PFSK-1 (cell line): ENCODE results near the gene FGF11.

Experiments used
- FOXP2 ChIP-seq: optimal IDR thresholded peaks from 2 replicates; pipeline ENCODE3; 2011; ENCODE audit warnings: borderline replicate concordance, control low read depth, inconsistent platforms; ENCODE audit not compliant: insufficient read depth; ENCODE audit errors: extremely low read length, extremely low read depth
- POLR2AphosphoS5 ChIP-seq: IDR thresholded peaks from 2 replicates; pipeline ENCODE4 v1.6.1; 2012; ENCODE audit warnings: low read depth, mild to moderate bottlenecking, control low read depth, low read length, moderate library complexity
- REST ChIP-seq, 2 experiments: IDR thresholded peaks; 2 replicates each; pipeline versions ENCODE4 v1.6.1 to v1.8.0; 2011 to 2012; ENCODE audit warnings: low read depth in 2 of 2, low read length in 2 of 2, control low read depth in 1 of 2, inconsistent platforms in 1 of 2, mild to moderate bottlenecking in 1 of 2, moderate library complexity in 1 of 2; ENCODE audit not compliant: insufficient read depth in 1 of 2
- SIN3A ChIP-seq: IDR thresholded peaks from 2 replicates; pipeline ENCODE4 v1.6.1; 2012; ENCODE audit warnings: mild to moderate bottlenecking, low read length, moderate library complexity, borderline replicate concordance; ENCODE audit not compliant: insufficient read depth
- TAF1 ChIP-seq: IDR thresholded peaks from 2 replicates; pipeline ENCODE4 v1.6.1; 2012; ENCODE audit warnings: low read length, control low read depth, borderline replicate concordance; ENCODE audit not compliant: insufficient read depth

FGF11 gene

DNA sequence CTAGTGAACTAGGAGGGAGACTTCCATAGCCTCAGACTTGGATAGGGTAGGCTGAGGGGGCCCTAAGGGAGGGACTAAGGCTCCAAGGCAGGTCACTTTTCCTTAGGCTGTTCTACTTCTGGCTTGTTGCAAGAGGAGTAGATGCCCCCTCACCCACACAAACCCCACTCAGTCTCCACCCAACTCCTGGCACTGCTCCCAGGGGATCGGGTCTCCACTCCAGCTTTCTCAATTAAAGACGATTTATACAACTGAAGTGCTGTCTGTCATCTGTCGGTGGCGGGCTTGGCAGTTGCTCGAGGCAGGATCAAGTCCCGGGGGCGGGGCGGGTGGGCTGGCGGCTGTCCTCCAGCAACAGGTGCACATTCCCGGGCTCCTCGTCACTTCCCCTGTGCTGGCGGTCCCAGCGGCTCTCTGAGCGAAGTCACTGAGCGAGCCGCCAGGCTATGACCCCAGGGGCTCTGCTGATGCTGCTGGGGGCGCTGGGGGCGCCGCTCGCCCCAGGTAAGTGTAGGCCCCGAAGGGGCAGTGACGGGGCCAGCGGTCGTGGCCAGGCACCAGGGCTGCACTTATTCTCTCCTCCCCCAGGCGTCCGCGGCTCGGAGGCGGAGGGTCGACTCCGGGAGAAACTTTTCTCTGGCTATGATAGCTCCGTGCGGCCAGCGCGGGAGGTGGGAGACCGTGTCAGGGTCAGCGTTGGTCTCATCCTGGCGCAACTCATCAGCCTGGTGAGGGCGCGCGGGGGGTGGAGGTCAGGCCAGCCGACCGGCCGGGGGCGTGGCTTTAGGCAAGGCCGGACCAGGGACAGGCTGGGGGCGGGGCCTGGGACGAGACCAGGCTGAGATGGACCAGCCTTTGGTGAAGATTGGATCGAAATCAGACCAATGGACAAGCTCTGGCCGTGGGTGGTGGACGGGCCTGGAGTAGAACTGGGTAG, 5.6 kb downstream of the FGF11 start, which contains the start of gene CHRNB1:
CHRNB1 (plus strand) TSS at position 380 of the 937 bp plus-strand sequence; CDS start at position 447, 67 bp downstream.
- TF ChIP-seq TAF1: no peak
- no peak for TF ChIP-seq POLR2AphosphoS5
- no peak for TF ChIP-seq REST (IDR thresholded peaks at IDR 0.05; ENCODE audit: insufficient read depth in 1 of 2, low read depth in 2 of 2, low read length in 2 of 2)

DNA sequence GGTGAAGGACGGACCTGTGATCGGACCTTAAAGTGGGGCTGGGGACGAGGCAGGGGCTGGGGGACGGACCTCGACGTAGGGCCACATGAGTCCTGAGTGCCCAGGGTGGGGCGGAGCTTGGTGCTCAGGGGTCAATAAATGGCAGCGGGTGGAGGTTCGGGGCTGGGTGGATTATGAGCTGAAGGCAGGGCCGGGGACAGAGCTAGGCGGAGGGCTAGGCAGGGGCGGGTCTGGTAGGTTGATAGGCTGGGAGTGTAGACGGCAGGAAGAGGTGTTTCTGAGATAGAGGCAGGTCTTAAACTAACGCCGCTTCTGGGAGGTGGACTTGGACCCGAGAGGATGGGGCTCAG, 6.3 kb downstream of the FGF11 start:
- TF ChIP-seq REST (IDR thresholded peaks at IDR 0.05; ENCODE audit: insufficient read depth in 1 of 2, low read depth in 2 of 2, low read length in 2 of 2): no peak
- no peak for TF ChIP-seq POLR2AphosphoS5
- TF ChIP-seq FOXP2: no peak
- TF ChIP-seq SIN3A: no peak
- TF ChIP-seq TAF1: no peak

- TF ChIP-seq POLR2AphosphoS5: no peak
Measured at GRCh38 chr17:7448461-7448860, 9.1 kb downstream of the FGF11 start.

DNA sequence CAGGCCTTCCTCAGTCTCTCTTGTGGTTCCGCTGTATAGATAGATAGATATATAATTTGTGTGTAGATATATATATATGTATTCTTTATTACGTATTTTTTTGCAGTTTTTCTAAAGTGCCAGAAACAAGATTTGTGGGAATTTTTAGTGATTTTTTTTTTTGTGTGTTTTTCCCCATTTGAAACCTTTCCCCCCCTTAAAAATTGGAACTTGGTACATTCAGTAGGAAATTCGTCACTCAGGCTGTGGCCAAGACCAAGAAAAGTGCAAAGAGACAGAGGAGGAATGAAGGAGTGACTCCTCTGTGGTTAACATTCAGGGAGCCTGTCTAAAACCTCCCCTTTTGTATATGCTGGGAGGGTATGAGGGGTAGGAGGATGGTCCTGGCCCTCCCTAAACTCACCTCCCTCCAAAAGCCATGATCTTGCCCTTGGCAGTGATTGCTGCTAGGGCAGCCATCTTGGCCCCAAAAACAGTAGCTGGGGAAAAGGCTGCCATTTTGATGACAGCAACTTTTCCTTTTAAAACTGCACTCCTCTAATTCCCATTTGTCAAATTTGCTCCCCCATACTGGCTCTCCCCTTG, 20.7 kb downstream of the FGF11 start:
- TF ChIP-seq SIN3A: no peak
- TF ChIP-seq TAF1: no peak
- no peak for TF ChIP-seq POLR2AphosphoS5
- no peak for TF ChIP-seq FOXP2
- no peak for TF ChIP-seq REST (IDR thresholded peaks at IDR 0.05; ENCODE audit: insufficient read depth in 1 of 2, low read depth in 2 of 2, low read length in 2 of 2)

- TF ChIP-seq POLR2AphosphoS5: no peak
- TF ChIP-seq SIN3A: no peak
- TF ChIP-seq TAF1: no peak
- no peak for TF ChIP-seq FOXP2
- TF ChIP-seq REST (IDR thresholded peaks at IDR 0.05; ENCODE audit: insufficient read depth in 1 of 2, low read depth in 2 of 2, low read length in 2 of 2): no peak
Measured at GRCh38 chr17:7460850-7461660, 21.7 kb downstream of the FGF11 start.
